Measurements from ENCODE around the gene CSTB. TPM values are rescaled to one million over a fixed set of nuclear protein-coding genes. Genes with fewer than 3 reads are reported as not detected.

Gene CSTB
- total RNA-seq, 1 experiment from 2014 or later = 55.9 TPM

DNA sequence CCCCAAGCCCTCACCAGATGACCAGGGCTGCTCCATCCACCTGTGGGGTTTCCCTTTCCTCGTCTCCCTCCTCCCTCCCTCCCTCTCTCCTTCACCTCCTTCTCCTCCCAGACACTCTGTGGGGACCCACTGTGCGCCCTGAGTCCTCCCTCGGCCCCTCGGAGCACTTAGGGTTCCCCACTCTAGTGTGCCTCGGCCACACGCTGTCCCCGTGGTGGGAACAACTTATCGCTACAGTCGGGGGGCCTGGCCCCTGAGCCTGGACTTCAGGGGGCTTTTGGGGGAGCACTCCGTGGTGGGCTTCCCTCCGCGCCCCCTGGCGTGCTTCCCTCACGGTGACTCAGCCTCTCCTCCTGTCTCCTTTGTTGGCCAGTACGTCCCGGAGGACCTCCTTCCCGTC lies 27.5 kb downstream of the CSTB start:
- Histone ChIP-seq H3K4me1 (ENCODE audit: insufficient read depth, low read length, poor library complexity, severe bottlenecking) (no peaks in the 10 kb centered on the region), H3K9me3 (ENCODE audit: low read depth, low read length, poor library complexity, severe bottlenecking) (no peaks in the 10 kb centered on the region), H3K27ac (ENCODE audit: low read depth, low read length, poor library complexity, severe bottlenecking) (no peak overlapping the region), H3K4me3 (ENCODE audit: low read depth, low read length, poor library complexity, severe bottlenecking) (no peak overlapping the region), H3K36me3 (ENCODE audit: insufficient read depth, low read length, poor library complexity, severe bottlenecking) (peaks cover 9% of the 10 kb centered on the region), H3K27me3 (replicated peaks; ENCODE audit: insufficient read depth, low read depth, low read length, poor library complexity) (no peaks in the 10 kb centered on the region)
- BruUV-seq (replicated peaks) = no TSS peak
- CTCF ChIA-PET = no interaction called here
- POLR2A ChIA-PET (ENCODE audit: low non-redundant PET) = no interaction called here
- DNase-seq (ENCODE audit: low spot score) = no peak
- TF ChIP-seq, protein P1, sequence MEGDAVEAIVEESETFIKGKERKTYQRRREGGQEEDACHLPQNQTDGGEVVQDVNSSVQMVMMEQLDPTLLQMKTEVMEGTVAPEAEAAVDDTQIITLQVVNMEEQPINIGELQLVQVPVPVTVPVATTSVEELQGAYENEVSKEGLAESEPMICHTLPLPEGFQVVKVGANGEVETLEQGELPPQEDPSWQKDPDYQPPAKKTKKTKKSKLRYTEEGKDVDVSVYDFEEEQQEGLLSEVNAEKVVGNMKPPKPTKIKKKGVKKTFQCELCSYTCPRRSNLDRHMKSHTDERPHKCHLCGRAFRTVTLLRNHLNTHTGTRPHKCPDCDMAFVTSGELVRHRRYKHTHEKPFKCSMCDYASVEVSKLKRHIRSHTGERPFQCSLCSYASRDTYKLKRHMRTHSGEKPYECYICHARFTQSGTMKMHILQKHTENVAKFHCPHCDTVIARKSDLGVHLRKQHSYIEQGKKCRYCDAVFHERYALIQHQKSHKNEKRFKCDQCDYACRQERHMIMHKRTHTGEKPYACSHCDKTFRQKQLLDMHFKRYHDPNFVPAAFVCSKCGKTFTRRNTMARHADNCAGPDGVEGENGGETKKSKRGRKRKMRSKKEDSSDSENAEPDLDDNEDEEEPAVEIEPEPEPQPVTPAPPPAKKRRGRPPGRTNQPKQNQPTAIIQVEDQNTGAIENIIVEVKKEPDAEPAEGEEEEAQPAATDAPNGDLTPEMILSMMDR (conservative IDR thresholded peaks at IDR 0.05; ENCODE audit: low read depth, low read length) = no peak
- TF ChIP-seq EZH2 (IDR thresholded peaks at IDR 0.05; ENCODE audit: borderline replicate concordance, low read depth, low read length, poor library complexity, severe bottlenecking) = no peak
- intact Hi-C loops (cut with micrococcal nuclease; ENCODE audit: unreplicated experiment) = no loop called here

DNA sequence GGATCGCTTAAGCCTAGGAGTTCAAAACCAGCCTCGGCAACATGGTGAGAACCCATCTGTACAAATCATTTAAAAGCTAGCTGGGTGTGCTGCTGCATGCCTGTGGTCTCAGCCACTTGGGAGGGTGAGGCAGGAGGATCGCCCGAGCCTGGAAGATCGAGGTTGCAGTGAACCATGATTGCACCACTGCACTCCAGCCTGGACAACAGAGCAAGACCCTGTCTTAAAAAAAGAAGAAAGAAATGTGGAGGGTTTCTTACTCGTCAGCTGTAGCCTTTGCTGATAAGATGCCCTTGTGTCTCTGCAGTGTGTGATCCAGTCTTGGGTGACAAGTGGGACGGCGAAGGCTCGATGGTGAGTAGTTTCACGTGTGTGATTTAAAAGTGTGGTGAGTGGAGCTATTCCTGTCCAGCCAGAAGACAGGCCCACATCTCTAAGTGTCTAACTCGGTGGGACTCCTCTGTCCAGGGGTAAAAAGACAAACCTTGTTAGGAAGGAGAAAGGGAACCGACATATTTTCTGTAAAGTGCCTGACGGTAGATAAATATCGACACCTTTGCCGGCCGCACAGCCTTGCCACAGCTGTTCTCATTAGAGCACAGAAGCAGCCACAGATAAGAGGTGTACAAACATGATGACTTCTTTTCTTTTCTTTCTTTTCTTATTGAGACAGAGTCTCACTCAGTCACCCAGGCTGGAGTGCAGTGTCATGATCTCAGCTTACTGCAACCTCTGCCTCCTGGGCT lies 30.2 kb downstream of the CSTB start:
- H3K4me1 ChIP-seq (ENCODE audit: insufficient read depth, low read length, poor library complexity, severe bottlenecking) = no peaks in the 10 kb centered on the region

DNA sequence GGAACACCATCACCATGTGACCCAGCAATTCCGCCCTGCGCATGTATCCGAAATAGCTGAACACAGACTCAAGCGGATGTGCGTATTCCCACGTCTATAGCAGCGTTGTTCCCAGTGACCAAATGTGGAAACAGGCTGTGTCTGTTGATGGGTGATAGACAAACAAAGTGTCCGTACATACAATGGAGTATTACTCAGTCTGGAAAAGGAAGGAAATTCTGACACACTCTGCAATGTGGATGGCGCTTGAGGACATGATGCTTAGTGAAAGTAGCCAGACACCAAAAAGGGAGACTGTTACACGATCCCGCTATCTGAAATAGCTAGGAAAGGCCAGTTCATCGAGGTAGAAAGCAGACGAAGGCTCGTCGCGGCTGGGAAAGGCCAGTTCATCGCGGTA lies 31.4 kb downstream of the CSTB start:
- DNase-seq (ENCODE audit: low spot score) = no peak
- TF ChIP-seq, protein P1 (conservative IDR thresholded peaks at IDR 0.05; ENCODE audit: low read depth, low read length) = no peak
- no peak for TF ChIP-seq EZH2 (IDR thresholded peaks at IDR 0.05; ENCODE audit: borderline replicate concordance, low read depth, low read length, poor library complexity, severe bottlenecking)
- ChIA-PET CTCF (no interaction called here), POLR2A (ENCODE audit: low non-redundant PET) (no interaction called here)
- no TSS peak for BruUV-seq (replicated peaks)
- Histone ChIP-seq H3K27ac (ENCODE audit: low read depth, low read length, poor library complexity, severe bottlenecking) (no peak overlapping the region), H3K36me3 (ENCODE audit: insufficient read depth, low read length, poor library complexity, severe bottlenecking) (no peaks in the 10 kb centered on the region), H3K27me3 (replicated peaks; ENCODE audit: insufficient read depth, low read depth, low read length, poor library complexity) (no peaks in the 10 kb centered on the region), H3K4me1 (ENCODE audit: insufficient read depth, low read length, poor library complexity, severe bottlenecking) (no peaks in the 10 kb centered on the region), H3K4me3 (ENCODE audit: low read depth, low read length, poor library complexity, severe bottlenecking) (no peak overlapping the region), H3K9me3 (ENCODE audit: low read depth, low read length, poor library complexity, severe bottlenecking) (no peaks in the 10 kb centered on the region)
- intact Hi-C loops (cut with micrococcal nuclease; ENCODE audit: unreplicated experiment) = no loop called here

More for the DNA sequence above, 30.2 kb downstream of the CSTB start:
- ChIA-PET POLR2A (ENCODE audit: low non-redundant PET) (no interaction called here), CTCF (no interaction called here)
- Histone ChIP-seq H3K9me3 (ENCODE audit: low read depth, low read length, poor library complexity, severe bottlenecking) (no peaks in the 10 kb centered on the region), H3K4me3 (ENCODE audit: low read depth, low read length, poor library complexity, severe bottlenecking) (no peak overlapping the region), H3K36me3 (ENCODE audit: insufficient read depth, low read length, poor library complexity, severe bottlenecking) (peaks cover 9% of the 10 kb centered on the region), H3K27me3 (replicated peaks; ENCODE audit: insufficient read depth, low read depth, low read length, poor library complexity) (no peaks in the 10 kb centered on the region), H3K27ac (ENCODE audit: low read depth, low read length, poor library complexity, severe bottlenecking) (no peak overlapping the region)
- no TSS peak for BruUV-seq (replicated peaks)
- intact Hi-C loops (cut with micrococcal nuclease; ENCODE audit: unreplicated experiment) = no loop called here
- no peak for DNase-seq (ENCODE audit: low spot score)
- TF ChIP-seq, protein P1 (conservative IDR thresholded peaks at IDR 0.05; ENCODE audit: low read depth, low read length) = no peak
- TF ChIP-seq EZH2 (IDR thresholded peaks at IDR 0.05; ENCODE audit: borderline replicate concordance, low read depth, low read length, poor library complexity, severe bottlenecking) = no peak
